MCF 10A (cell line): ENCODE measurements around the gene PARP12. TPM values are rescaled to one million over a fixed set of nuclear protein-coding genes. Genes with fewer than 3 reads are reported as not detected.

ENCODE experiments used
- BruUV-seq: library from RNA; stranded (reverse); fragments of 400-500 nt; replicated peaks from 2 replicates; lab custom pipeline; 2021; lab: Mats Ljungman, UMichigan
- CTCF ChIA-PET: fragments of 300-600 bp; sonication (Branson Sonifier 250); formaldehyde crosslinking; extraction: SDS; loops from one replicate; lab custom pipeline; 2021; ENCODE audit warnings: antibody characterized with exemption, inconsistent platforms; lab: Yijun Ruan, JAX
- POLR2A ChIA-PET: fragments of 300-600, 350-650 bp; sonication (Branson Sonifier 250); formaldehyde crosslinking; extraction: SDS; loops from one replicate; lab custom pipeline; 2020; ENCODE audit warnings: antibody characterized with exemption, inconsistent platforms; lab: Yijun Ruan, JAX
- DNase-seq: peaks from one replicate; pipeline ENCODE4 v3.0.0-alpha.2; 2018; ENCODE audit not compliant: unreplicated experiment
- H3K27ac Mint-ChIP-seq: one replicate; pipeline ENCODE4 v1.8.0; 2022; ENCODE audit warnings: mild to moderate bottlenecking, low read depth, mixed read lengths; ENCODE audit not compliant: unreplicated experiment
- H3K27me3 Mint-ChIP-seq: one replicate; pipeline ENCODE4 v1.8.0; 2022; ENCODE audit warnings: mixed read lengths; ENCODE audit not compliant: insufficient read depth, unreplicated experiment
- H3K36me3 Mint-ChIP-seq: one replicate; pipeline ENCODE4 v1.8.0; 2022; ENCODE audit warnings: mild to moderate bottlenecking, moderate library complexity, mixed read lengths; ENCODE audit not compliant: insufficient read depth, unreplicated experiment
- H3K4me1 Mint-ChIP-seq: one replicate; pipeline ENCODE4 v1.8.0; 2022; ENCODE audit warnings: mixed read lengths; ENCODE audit not compliant: insufficient read depth, unreplicated experiment
- H3K4me3 Mint-ChIP-seq: one replicate; pipeline ENCODE4 v1.8.0; 2022; ENCODE audit warnings: mild to moderate bottlenecking, moderate library complexity, mixed read lengths; ENCODE audit not compliant: unreplicated experiment
- H3K9me3 Mint-ChIP-seq: one replicate; pipeline ENCODE4 v1.8.0; 2022; ENCODE audit warnings: mixed read lengths; ENCODE audit not compliant: unreplicated experiment
- CTCF ChIP-seq: fragments of 200-600 bp; IDR thresholded peaks from one replicate; pipeline ENCODE4 v1.8.0; 2022; ENCODE audit warnings: antibody characterized with exemption, mild to moderate bottlenecking; ENCODE audit not compliant: unreplicated experiment
- intact Hi-C: fragments of 100-400 bp; cut with micrococcal nuclease; formaldehyde crosslinking; loops from 2 replicates; pipeline ENCODE4 v1.14.1; 2022
- total RNA-seq: library from RNA; stranded (reverse); gene quantifications from 2 replicates; pipeline ENCODE4 v1.2.3, GENCODE V29; 2022

Gene PARP12
- total RNA-seq, 1 experiment from 2014 or later = 35.0 TPM

GRCh38 chr7:140067052-140067451 is 4.3 kb upstream of the PARP12 start:
- Mint-ChIP-seq H3K4me3 (no peak overlapping the region), H3K9me3 (peaks cover 39% of the 10 kb centered on the region), H3K36me3 (no peaks in the 10 kb centered on the region), H3K4me1 (no peaks in the 10 kb centered on the region), H3K27ac (no peak overlapping the region), H3K27me3 (no peaks in the 10 kb centered on the region)
- ChIA-PET CTCF (no interaction called here), POLR2A (no interaction called here)
- TF ChIP-seq CTCF = no peak
- no TSS peak for BruUV-seq
- intact Hi-C loops = no loop called here
- DNase-seq = no peak

GRCh38 chr7:140062118-140062527 is 628 bp downstream of the PARP12 start:
- TF ChIP-seq CTCF = no peak
- no peaks in the 10 kb centered on the region for H3K27me3 Mint-ChIP-seq
- BruUV-seq = no TSS peak
- intact Hi-C loops = loop anchor here (2.0 kb wide), 1 partner anchor 113 kb away; no protein-coding TSS in a partner anchor
- peak overlapping the region; percentile 78 for H3K4me3 Mint-ChIP-seq
- H3K27ac Mint-ChIP-seq = peak overlapping the region; percentile 21
- no peaks in the 10 kb centered on the region for H3K36me3 Mint-ChIP-seq
- H3K9me3 Mint-ChIP-seq = peaks cover 18% of the 10 kb centered on the region
- DNase-seq = peak; percentile 28
- peaks cover 38% of the 10 kb centered on the region for H3K4me1 Mint-ChIP-seq
- ChIA-PET CTCF (no interaction called here), POLR2A (interaction anchor here (0.7 to 3.2 kb wide), 5 partner anchors 113 to 1293 kb away, joined by 3 to 18 read pairs (median 4); partner anchors contain the start of gene KDM7A)

GRCh38 chr7:140061607-140061930 is 1.2 kb downstream of the PARP12 start:
- H3K27me3 Mint-ChIP-seq = no peaks in the 10 kb centered on the region
- H3K4me3 Mint-ChIP-seq = peak overlapping the region; percentile 78
- H3K36me3 Mint-ChIP-seq = no peaks in the 10 kb centered on the region
- peaks cover 39% of the 10 kb centered on the region for H3K4me1 Mint-ChIP-seq
- H3K9me3 Mint-ChIP-seq = peaks cover 12% of the 10 kb centered on the region
- intact Hi-C loops = no loop called here
- ChIA-PET POLR2A (interaction anchor here (0.6 to 3.2 kb wide), 5 partner anchors 13 to 116 kb away, joined by 3 to 18 read pairs (median 4); partner anchors contain the start of gene KDM7A), CTCF (no interaction called here)
- DNase-seq = peak; percentile 6
- BruUV-seq = no TSS peak
- H3K27ac Mint-ChIP-seq = peak overlapping the region; percentile 21
- TF ChIP-seq CTCF = no peak

- CTCF ChIA-PET = interaction anchor here (0.7 to 1.2 kb wide), 2 partner anchors 28 to 266 kb away, joined by 3 to 4 read pairs; no protein-coding TSS in a partner anchor
- intact Hi-C loops = no loop called here
- Mint-ChIP-seq H3K36me3 (peaks cover under 1% of the 10 kb centered on the region), H3K9me3 (peaks cover 6% of the 10 kb centered on the region), H3K27me3 (no peaks in the 10 kb centered on the region), H3K4me3 (peak overlapping the region; percentile 78), H3K4me1 (peaks cover 39% of the 10 kb centered on the region), H3K27ac (peak overlapping the region; percentile 21)
- TF ChIP-seq CTCF = no peak
- peak; percentile 9 for DNase-seq
- BruUV-seq = TSS peak; percentile 17
- POLR2A ChIA-PET = interaction anchor here (0.6 to 3.2 kb wide), 8 partner anchors 14 to 116 kb away, joined by 3 to 18 read pairs (median 5); partner anchors contain the start of gene KDM7A
Observed at GRCh38 chr7:140060788-140061606, 1.8 kb downstream of the PARP12 start.
